AML-193 (cell line): ENCODE measurements around the gene GPC5.
"Not testable (repeated sequence)": the region's sequence is repeated elsewhere in the genome, so short reads cannot be mapped to it uniquely, and the experiment has no call there.

Experiments
- DNase-seq, 2 experiments: peaks; one replicate each; lab custom pipeline; 2025; lab: John Stamatoyannopoulos, UW

GPC5 gene

GRCh38 chr13:91398413-91399188 is at the start of gene GPC5:
TSS of gene GPC5 (plus strand) at chr13:91398621.
- DNase-seq = no peak

- peak; percentile 83 to 84 for DNase-seq
Observed at GRCh38 chr13:91348906-91349435, 49.5 kb upstream of the GPC5 start.

GRCh38 chr13:91349992-91350911 is 48.2 kb upstream of the GPC5 start:
- DNase-seq = no peak

- DNase-seq = no peak
Observed at GRCh38 chr13:91351123-91351522, 47.3 kb upstream of the GPC5 start.

- DNase-seq = no peak
Observed at GRCh38 chr13:91351980-91352379, 46.4 kb upstream of the GPC5 start.

GRCh38 chr13:91352891-91353290 is 45.5 kb upstream of the GPC5 start:
- not testable (repeated sequence) for DNase-seq

GRCh38 chr13:91353494-91353893 is 44.9 kb upstream of the GPC5 start:
- no peak for DNase-seq

GRCh38 chr13:91355099-91355825 is 43.2 kb upstream of the GPC5 start:
- DNase-seq = no peak

- no peak for DNase-seq
Observed at GRCh38 chr13:91355826-91356710, 42.4 kb upstream of the GPC5 start.

GRCh38 chr13:91356919-91357612 is 41.4 kb upstream of the GPC5 start:
- DNase-seq = no peak

- DNase-seq = no peak
Observed at GRCh38 chr13:91357613-91358386, 40.6 kb upstream of the GPC5 start.

GRCh38 chr13:91358387-91358782 is 40.0 kb upstream of the GPC5 start:
- DNase-seq = peak in 1 of 2 experiments; percentile 28

- no peak for DNase-seq
Observed at GRCh38 chr13:91359111-91359510, 39.3 kb upstream of the GPC5 start.

- no peak for DNase-seq
Observed at GRCh38 chr13:91359631-91360030, 38.8 kb upstream of the GPC5 start.

GRCh38 chr13:91360246-91360751 is 38.1 kb upstream of the GPC5 start:
- DNase-seq = no peak

GRCh38 chr13:91361755-91362271 is 36.6 kb upstream of the GPC5 start:
- no peak for DNase-seq

GRCh38 chr13:91362908-91363307 is 35.5 kb upstream of the GPC5 start:
- no peak for DNase-seq

- no peak for DNase-seq
Observed at GRCh38 chr13:91368101-91368500, 30.3 kb upstream of the GPC5 start.
